Muscle of arm (tissue), 14 donors: ENCODE measurements around the gene CYP3A4. TPM values are rescaled to one million over a fixed set of nuclear protein-coding genes. Genes with fewer than 3 reads are reported as not detected.
"Not testable (repeated sequence)": the region's sequence is repeated elsewhere in the genome, so short reads cannot be mapped to it uniquely, and the experiment has no call there.

ENCODE experiments used
- DNase-seq: peaks from one replicate; pipeline ENCODE4 v3.0.0-alpha.2; 2013
- long read RNA-seq, 11 donors: transcript quantifications; one replicate each; lab custom pipeline, GENCODE V29; 2026
- polyA plus RNA-seq, 12 donors: library from polyadenylated mRNA; unstranded; fragments of 120-200 nt; gene quantifications; one replicate each; pipeline ENCODE4 v1.2.1, GENCODE V29; 2013; ENCODE audit not compliant: insufficient read length in 12 of 12

The CYP3A4 gene
- under 1 TPM in 7 of 12 donors, not detected in 5; 0.08 to 0.33 (median 0.15) TPM for polyA plus RNA-seq
- long read RNA-seq, donor 1 = 0 reads
- long read RNA-seq, donor 2 = 0 reads
- long read RNA-seq, donor 3 = 0 reads
- long read RNA-seq, donor 4 = 0 reads
- long read RNA-seq, donor 5 = 0 reads
- long read RNA-seq, donor 6 = 0 reads
- long read RNA-seq, donor 7 = 0 reads
- long read RNA-seq, donor 8 = 0 reads
- long read RNA-seq, donor 9 = 0 reads
- long read RNA-seq, donor 10 = 0 reads
- long read RNA-seq, donor 11 = 0 reads

GRCh38 chr7:99784007-99784406 is at the start of gene CYP3A4:
Gene CYP3A4, minus strand, starts transcription at chr7:99784184. Its CDS starts 103 bp downstream, at chr7:99784081.
- DNase-seq = no peak

DNA sequence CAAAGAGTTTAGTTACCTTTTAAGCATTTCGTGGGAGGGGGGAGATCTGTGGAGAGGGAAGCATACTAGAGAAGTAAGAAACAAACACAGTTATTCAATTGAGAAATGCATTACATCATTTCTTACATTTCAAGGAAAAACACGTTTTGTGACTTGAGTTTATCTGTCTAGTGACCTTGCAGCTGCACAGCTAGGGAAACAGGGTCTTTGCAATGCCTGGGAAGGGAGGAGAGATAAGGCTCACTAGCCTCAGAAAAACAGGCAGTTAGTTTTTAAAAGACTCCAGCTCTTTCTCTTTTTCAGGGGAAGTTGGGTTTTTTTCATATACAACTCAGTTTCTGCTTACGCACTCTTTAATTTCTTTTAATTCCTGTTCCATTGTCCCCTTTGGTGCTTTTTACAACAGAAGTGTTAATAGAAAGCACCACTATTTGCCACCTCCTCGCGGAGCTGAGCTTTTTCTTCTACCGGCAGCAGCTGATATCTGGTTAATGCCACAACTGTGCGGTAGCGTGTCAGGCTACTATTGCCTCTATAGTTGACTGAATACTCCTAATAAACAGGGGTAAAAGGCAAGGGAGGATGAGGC is 49.4 kb upstream of the CYP3A4 start:
- DNase-seq = no peak

DNA sequence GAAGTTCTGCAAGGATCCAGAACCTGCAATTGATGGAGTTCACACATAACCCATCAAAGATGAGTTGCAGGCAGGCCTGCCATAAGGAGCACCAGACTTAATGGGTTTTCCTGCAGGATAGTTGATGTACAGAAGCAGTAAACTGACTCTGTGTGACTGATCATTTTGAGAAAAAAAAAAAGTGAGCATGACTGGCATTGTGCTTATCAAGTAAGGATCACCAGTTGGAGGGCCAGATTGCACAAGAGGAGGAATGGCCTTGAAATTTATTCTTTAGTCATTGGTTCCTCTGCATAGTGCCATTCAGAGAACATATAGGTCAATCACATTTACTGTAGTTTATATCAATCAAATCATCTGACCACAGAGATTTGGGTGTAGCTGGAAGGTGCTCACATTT is 47.6 kb upstream of the CYP3A4 start:
- no peak for DNase-seq

DNA sequence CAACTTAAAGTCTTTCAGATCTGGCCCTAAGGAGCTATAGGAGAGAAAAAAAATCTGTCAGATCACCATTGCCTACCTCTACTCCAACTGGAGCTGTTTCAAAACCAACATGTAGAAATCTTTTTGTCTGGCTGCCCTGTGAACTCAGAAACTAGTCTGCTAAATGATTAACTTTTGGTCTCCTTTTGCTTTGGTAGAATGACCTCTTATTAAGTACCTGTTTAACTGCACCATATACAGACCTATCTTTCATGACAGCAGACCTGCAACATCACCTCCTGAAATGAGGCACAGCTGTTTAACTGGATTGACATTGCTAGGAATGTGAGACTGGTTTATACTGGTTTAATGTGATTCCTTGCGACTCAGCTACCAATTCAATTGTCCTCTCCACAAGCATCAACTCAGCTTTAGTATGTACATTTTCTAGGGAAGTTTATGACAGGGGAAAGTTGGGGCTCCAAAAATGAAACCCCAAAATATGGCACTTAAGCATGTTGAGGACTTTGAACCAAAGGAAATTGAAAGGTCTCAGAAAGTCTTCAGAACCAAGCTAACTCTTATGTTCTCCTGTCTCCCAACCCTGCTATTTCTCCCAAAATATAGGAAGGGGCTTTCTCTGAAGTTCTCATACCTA is 45.7 kb upstream of the CYP3A4 start:
- DNase-seq = no peak

GRCh38 chr7:99828811-99829210 is 44.8 kb upstream of the CYP3A4 start:
- no peak for DNase-seq

- no peak for DNase-seq
Measured at GRCh38 chr7:99827040-99827778, 43.2 kb upstream of the CYP3A4 start.

DNA sequence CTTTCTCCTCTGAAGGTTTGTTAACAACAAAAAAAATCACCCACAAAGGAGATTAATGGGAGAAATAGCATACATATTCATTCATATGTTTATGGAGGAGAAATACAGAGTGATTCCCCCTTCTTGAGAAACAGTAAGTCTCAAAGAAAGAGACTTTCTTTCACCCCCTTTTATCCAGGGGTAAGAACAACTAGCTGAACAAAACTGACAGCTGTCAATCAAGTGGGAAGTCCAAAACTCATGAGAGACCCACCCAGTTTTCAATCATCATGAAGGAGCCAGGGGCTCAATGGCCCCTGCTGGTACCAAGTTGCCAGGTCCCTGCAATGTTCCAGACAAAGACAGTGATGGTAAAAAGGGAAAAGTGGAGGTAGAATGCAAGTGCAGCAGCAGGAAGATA is 41.9 kb upstream of the CYP3A4 start:
- no peak for DNase-seq

DNA sequence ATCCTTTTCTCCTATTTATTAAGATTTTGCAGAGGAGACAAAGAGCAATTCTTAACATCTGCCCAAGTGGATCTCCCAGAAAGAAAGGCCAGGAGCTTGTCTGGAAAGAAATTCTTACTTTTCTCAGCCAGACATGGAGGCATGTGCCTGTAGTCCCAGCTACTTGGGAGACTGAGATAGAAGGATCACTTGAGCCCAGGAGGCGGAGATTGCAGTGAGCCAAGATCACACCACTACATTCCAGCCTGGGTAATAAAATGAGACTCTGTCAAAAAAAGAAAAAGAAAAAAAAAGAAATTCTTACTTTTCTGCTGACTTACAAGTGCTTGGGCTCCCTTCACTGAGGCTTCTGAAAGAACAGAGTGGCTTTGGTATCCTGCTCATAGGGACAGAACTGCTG is 41.5 kb upstream of the CYP3A4 start:
- no peak for DNase-seq

GRCh38 chr7:99824091-99824490 is 40.1 kb upstream of the CYP3A4 start:
- DNase-seq = no peak

- no peak for DNase-seq
Measured at GRCh38 chr7:99822731-99823718, 39.0 kb upstream of the CYP3A4 start.

DNA sequence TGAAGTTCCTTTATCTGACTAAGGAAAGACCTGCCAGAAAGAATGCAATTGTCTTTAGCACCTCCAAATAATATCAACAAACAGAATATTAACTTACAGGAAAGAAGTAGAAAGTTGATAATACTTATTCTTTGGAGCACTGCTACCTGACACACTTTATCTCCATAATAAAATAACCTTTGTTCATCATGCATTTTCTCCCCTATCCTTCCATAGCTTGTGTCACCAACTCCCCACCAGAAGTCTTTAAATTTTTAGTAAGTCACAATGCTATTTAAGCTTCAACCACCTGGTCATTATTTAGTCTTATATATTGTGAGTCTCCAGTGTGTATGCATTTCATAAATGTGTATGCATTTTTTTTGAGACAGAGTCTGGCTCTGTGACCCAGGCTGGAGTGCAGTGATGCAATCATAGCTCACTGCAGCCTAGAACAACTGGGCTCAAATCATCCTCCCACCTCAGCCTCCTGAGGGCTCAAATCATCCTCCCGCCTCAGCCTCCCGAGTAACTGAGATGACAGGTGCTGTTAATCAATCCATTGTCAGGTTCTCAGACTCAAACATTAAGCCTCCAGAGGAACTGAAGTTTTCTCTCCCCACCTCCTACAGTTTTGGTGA is 36.5 kb upstream of the CYP3A4 start:
- DNase-seq = no peak

GRCh38 chr7:99808766-99809165 is 24.8 kb upstream of the CYP3A4 start:
- no peak for DNase-seq

GRCh38 chr7:99806839-99807478 is 23.0 kb upstream of the CYP3A4 start:
- DNase-seq = no peak

DNA sequence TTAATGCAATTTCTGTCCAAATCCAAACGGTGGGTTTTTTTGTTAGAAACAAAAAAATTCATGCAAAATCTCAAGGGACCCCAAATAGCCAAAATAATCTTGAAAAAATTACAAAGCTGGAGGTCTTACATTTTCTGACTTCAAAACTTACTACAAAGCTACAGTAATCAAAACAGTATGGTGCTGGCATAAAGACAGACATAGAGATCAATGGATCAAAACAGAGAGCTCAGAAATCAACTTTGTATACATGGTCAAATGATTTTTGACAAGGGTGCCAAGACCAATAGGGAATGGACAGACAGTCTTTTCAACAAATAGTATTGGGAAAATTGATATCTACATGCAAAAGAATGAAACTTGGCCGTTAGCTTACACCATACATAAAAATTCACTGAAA is 21.7 kb upstream of the CYP3A4 start:
- no peak for DNase-seq

- DNase-seq = not testable (repeated sequence)
Measured at GRCh38 chr7:99803118-99803517, 19.1 kb upstream of the CYP3A4 start.

DNA sequence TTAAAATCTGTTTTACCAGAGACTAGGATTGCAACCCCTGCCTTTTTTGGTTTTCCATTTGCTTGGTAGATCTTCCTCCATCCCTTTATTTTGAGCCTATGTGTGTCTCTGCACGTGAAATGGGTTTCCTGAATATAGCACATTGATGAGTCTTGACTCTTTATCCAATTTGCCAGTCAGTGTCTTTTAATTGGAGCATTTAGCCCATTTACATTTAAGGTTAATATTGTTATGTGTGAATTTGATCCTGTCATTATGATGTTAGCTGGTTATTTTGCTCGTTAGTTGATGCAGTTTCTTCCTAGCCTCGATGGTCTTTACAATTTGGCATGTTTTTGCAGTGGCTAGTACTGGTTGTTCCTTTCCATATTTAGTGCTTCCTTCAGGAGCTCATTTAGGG is 17.4 kb upstream of the CYP3A4 start:
- not testable (repeated sequence) for DNase-seq

DNA sequence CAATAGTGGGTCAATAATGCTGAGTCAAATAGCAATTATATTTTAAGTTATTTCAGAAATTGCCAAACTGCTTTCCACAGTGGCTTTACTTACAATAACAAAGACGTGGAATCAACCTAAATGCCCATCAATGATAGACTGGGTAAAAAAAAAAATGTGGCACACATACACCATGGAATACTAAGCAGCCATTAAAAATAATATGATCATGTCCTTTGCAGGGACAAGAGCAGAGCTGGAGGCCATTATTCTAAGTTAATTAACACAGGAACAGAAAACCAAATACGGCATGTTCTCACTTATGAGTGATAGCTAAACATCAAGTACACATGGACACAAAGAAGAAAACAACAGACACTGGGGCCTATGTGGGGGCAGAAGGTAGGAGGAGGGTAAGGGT is 15.0 kb upstream of the CYP3A4 start:
- DNase-seq = no peak

DNA sequence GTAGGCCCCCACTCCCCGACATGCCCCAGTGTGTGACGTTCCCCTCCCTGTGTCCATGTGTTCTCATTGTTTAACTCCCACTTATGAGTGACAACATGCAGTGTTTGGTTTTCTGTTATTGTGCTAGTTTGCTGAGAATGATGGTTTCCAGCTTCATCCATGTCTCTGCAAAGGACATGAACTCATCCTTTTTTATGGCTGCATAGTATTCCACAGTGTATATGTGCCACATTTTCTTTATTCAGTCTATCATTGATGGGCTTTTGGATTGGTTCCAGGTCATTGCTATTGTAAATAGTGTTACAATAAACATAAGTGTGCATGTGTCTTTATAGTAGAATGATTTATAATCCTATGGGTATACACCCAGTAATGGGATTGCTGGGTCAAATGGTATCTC is 11.9 kb upstream of the CYP3A4 start:
- not testable (repeated sequence) for DNase-seq

DNA sequence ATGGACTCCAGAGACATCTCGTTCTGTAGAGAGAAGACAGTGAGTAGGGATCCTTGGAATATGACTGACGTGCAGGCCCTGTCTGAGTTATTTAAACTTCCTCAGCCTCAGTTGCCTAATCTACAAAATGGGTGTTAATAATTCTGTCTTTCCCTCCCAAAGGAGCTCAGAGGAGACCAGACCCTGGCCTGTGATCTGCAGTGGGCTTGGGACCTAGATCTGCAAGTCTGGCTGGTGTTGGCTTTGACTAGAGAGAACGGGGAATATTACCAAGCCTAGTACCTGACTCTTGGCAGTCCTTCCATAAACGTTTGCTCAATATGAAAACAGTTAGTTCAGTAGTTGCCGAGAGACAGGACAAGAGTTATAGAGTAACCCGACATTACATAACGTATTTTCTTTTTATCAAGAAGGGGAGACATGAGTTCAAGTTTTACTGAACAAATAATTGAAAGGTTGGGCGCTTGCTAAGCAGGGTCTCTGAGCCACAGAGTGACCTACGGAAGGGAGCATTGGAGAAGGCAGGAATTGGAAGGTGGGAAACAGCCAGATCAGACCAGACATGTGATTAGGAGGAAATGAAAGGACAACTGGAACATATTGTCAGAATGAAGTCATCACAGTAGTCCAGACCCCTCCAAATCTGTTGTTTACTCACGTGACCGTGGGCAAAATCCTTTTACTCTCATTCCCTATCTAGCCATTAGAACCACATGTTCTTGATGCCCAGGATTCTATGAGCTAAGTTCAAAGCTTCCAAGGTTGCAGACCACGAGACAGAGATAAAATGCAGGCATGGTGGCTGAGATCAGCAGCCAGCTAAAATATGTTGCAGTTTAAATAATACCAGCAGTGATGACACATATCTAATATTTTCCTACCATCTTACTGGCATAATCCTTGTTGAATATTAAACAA is 10.9 kb upstream of the CYP3A4 start:
- no peak for DNase-seq
